Right lung (tissue), 5 donors: ENCODE data around the gene ARHGAP9. TPM values are rescaled to one million over a fixed set of nuclear protein-coding genes. Genes with fewer than 3 reads are reported as not detected.
"Not testable (repeated sequence)": the region's sequence is repeated elsewhere in the genome, so short reads cannot be mapped to it uniquely, and the experiment has no call there.

Source experiments
- DNase-seq, 2 donors: peaks; one replicate each; pipeline ENCODE4 v3.0.0-alpha.2; 2013
- polyA plus RNA-seq, 5 donors: library from polyadenylated mRNA; unstranded; fragments of 120-200 nt; gene quantifications; one replicate each; pipeline versions ENCODE4 v1.2.1 to v1.2.3, GENCODE V29; 2013; ENCODE audit warnings: inconsistent platforms in 1 of 5, low replicate concordance in 1 of 5; ENCODE audit not compliant: insufficient read length in 5 of 5, insufficient read depth in 1 of 5

ARHGAP9 gene
- polyA plus RNA-seq, 5 donors: 4.4 to 5.4 (median 5.2) TPM

DNA sequence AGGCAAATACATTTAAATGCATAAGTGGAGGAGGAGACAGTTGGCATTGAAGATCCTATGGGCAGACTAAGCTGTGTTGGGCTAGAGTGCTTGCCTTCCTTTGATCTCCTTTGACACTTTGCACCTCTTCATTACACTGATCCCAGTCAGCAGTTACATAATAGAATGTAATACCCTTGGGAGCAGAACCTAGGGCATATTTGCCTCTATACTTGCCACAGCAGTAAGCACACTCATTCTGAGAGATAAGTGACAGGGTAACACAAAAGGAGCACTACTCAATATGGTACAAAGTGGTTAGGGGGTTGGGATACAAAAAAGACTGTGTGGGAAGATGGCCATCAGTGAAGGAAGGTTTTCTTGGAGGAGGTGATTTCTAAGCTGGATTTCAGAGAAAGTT is 17.2 kb upstream of the ARHGAP9 start:
- DNase-seq: no peak

DNA sequence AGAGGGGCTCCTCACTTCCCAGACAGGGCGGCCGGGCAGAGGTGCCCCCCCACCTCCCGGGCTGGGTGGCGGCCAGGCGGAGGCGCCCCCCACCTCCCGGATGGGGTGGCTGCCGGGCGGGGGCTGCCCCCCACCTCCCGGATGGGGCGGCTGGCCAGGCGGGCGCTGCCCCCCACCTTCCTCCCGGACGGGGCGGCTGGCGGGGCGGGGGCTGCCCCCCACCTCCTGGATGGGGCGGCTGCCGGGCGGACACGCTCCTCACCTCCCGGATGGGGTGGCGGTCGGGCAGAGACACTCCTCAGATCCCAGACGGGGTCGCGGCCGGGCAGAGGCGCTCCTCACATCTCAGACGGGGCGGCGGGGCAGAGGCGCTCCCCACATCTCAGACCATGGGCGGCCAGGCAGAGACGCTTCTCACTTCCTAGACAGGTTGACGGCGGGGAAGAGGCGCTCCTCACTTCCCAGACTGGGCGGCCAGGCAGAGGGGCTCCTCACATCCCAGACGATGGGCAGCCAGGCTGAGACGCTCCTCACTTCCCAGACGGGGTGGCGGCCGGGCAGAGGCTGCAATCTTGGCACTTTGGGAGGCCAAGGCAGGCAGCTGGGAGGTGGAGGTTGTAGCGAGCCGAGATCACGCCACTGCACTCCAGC is 15.5 kb upstream of the ARHGAP9 start:
- DNase-seq: not testable (repeated sequence)

DNA sequence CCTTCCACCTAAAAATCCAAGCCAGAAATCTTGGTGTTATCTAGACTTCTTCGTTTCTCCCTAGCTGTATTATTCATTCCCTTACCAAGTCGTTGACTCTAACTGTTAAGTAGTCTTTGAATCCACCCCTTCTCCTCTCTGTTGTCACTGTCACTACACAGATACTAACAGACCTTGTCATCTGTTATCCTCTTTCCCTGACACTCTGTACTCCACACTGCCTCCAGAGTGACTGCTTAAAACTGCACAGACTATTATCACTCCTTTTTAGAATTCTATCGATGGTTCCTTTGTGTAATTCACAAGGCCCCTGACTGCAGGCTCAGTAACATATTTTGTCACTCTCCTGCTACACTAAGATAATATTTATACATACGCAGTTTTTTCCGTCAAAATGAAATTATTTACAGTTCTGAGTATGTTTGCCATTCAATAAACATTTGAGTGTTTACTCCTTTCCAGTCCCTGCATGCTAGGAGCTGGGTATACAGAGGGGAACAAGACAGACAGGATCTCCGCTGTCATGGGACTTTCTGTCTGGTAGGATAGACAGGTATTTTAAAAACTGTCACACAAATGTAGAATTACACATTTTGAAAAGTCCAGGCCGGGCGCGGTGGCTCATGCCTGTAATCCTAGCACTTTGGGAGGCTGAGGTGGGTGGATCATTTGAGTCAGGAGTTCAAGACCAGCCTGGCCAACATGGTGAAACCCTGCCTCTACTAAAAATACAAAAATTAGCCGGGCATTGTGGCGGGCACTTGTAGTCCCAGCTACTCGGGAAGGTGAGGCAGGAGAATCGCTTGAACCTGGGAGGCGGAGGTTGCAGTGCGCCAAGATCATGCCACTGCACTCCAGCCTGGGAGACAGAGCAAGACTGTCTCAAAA is 12.0 kb upstream of the ARHGAP9 start:
- DNase-seq: no peak

DNA sequence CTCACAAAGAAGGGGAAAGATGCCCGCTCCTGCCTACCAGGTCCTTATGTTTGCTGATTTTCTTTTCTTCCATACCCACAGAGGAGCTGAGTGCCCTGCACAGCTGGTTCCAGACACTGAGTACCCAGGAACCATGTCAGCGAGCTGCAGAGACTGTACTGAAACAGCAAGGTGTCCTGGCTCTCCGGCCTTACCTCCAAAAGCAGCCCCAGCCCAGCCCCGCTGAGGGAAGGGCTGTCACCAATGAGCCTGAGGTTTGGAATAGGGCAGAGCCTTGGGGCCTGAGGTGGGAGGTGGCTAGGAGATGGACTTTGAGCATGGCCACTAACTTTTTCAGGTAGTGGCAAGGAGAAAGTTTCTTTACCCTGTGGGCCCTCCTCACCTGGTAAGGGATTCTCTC is 10.5 kb upstream of the ARHGAP9 start:
- DNase-seq: no peak

DNA sequence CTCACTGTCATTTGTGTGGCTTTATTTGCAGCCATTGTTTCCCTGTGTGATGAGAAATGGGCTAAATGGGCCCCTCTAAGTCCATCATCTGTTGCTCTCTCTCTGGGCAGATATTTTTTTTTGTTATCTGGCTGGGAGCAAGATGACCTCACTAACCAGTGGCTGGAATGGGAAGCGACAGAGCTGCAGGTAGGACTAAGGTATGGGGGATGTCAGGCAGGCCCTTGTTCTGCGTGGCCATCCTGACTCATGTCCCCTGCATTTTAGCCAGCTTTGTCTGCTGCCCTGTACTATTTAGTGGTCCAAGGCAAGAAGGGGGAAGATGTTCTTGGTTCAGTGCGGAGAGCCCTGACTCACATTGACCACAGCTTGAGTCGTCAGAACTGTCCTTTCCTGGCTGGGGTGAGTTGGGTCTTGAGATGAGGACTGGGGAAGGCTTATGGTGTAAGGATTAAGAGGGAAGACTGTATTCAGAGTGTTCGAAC is 9.5 kb upstream of the ARHGAP9 start:
- no peak for DNase-seq

DNA sequence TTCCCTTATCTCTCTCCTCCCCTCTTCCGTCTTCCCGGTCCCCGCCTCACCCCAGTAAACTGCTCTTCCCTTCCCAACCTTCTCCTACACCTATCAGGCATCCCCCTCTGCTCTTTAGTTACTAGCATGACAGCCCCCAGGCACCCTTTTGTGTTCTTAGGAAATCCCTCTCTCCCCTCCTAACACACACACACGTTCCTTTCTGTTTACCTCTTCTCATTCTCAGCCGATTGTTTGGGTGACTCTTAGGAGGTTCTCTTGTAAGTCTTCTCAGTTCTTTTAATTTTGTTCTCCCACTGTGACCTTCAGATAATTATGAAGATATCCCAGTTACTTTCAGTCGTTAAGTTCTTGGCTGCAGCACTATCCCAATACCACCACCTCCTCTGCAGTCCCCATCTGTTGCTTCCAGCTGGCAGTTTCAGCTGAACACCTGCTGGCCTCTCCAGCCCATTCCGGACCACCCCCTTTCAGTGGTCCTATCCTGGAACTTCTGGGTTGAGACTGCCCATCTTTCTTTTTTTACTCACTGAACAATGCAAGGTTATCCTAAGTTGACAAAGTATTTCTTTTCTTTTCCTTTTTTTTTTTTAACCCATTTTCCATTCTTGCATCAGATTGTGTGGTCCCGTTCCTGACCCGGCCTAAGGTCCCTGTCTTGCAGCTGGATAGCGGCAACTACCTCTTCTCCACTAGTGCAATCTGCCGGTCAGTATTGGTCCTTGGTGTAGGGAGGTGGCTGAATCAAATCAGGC is 8.9 kb upstream of the ARHGAP9 start:
- DNase-seq: no peak

DNA sequence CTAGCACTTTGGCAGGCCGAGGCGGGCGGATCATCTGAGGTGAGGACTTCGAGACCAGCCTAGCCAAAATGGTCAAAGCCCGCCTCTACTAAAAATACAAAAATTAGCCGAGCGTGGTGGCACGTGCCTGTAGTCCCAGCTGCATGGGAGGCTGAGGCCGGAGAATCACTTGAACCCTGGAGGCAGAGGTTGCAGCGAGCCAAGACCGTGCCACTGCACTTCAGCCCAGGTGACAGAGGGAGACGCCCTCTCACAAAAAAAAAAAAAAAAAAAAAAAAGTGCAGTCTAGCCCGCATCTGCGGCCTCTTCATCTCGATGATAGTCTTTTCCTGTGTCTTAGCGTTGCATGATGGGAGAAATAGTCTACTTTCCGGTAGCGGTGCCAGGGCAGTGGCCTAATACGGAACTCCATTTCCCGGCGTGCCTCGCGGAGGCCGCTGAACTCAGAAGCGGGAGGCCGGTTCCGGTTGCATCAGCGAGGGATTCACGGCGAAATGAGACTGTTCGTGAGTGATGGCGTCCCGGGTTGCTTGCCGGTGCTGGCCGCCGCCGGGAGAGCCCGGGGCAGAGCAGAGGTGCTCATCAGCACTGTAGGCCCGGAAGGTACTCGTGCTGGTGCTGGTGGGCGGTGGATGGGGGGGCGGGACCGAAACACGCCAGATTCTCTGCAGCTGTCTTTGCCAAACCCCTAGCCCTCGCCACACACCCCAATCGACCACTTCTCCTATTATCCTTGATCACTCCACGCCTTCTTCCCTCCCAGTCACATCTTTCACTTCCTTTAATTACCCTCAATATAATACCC is 8.1 kb upstream of the ARHGAP9 start, which contains the start of gene MARS1:
Gene MARS1 (plus strand): TSS at position 472 of the 805 bp plus-strand sequence. CDS start 23 bp downstream, at position 495.
- DNase-seq: peak; percentile 94

DNA sequence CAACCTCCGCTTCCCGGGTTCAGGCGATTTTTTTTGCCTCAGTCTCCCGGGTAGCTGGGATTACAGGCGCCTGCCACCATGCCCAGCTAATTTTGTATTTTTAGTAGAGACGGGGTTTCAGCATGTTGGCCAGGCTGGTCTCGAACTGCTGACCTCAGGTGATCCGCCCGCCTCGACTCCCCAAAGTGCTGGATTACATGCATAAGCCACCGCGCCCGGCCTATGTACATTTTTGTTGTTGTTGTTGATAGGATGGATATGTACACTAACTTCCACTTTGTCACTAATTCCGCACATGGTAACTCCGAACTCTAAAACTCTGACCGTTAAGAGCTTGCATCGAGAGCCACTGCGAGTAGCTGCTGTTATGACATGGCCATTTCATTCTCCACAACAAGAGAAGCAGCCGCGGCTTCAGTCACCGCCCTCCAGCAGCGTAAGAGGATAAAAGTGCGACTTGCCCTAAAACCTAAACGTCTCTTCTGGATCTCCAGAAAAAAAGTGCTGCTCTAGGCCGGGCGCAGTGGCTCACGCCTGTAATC is 7.5 kb upstream of the ARHGAP9 start:
- no peak for DNase-seq

DNA sequence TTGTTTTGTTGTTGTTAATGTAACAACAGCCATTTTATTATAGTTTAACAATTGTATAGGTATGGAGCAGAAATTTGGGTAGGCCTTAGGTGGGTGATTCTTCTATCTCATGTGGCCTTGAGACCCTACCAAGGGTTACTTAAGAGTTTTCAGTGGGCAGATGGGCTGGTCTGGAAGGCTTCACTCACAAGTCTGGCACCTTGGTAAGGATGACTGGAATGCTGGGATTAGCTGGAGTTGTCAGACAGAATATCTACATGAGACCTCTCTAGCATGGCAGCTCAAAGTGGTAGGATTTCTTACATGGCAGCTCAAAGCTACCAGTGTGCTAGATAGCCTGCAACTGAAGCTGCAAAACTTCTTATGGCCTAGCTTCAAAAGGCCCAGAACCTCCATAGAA is 6.0 kb upstream of the ARHGAP9 start:
- no peak for DNase-seq

DNA sequence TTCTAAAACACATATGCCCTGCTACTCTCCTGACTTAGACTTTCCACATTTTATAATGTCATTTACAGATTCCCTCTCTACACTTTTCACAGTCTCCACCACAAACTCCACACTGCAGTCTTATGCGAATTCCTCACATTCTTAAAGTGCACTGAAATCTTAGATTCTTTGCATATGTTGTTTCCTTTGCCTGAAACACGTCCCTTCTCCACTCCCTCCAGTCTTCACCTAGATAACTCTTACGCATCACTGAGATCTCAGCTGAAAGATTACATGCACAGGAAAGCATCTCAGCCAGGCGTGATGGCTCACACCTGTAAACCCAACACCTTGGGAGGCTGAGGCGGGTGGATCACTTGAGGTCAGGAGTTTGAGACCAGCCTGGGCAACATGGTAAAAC is 3.8 kb upstream of the ARHGAP9 start:
- no peak for DNase-seq

DNA sequence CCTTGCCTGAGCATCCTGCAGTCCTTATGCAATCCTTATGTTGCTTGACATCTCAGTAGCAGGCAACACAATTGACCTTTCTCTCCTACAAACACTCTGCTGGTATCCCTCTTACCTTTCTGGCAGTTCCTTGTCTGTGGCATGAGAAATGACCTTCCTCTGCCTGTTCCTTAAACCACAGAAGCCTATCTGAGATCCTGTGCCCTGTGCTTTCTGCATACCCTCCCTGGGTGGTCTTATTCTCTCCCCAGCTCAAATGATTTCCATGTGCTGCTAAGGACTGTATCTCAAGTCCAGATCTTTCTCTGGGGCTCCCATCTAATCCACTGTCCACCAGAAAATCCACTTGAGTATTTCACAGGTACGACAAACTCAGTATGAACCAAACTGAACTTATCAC is 2.0 kb upstream of the ARHGAP9 start:
- DNase-seq: no peak

DNA sequence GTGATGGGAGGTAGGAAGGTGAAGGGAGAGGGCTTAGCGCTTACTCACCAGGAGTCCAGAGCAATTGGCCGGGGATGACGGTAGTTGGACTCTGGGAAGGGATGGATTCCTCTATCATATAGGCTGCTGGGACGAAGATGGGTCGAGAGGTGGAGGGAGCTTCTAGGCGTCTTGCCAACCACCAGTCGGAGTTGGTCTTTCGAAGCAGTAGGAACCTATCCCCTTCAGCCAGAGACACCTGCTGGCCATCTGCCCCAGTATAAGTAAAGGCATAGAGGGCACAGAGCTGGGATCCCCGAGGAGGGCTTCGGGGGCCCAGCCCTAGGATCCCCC is 657 bp downstream of the ARHGAP9 start:
- no peak for DNase-seq

DNA sequence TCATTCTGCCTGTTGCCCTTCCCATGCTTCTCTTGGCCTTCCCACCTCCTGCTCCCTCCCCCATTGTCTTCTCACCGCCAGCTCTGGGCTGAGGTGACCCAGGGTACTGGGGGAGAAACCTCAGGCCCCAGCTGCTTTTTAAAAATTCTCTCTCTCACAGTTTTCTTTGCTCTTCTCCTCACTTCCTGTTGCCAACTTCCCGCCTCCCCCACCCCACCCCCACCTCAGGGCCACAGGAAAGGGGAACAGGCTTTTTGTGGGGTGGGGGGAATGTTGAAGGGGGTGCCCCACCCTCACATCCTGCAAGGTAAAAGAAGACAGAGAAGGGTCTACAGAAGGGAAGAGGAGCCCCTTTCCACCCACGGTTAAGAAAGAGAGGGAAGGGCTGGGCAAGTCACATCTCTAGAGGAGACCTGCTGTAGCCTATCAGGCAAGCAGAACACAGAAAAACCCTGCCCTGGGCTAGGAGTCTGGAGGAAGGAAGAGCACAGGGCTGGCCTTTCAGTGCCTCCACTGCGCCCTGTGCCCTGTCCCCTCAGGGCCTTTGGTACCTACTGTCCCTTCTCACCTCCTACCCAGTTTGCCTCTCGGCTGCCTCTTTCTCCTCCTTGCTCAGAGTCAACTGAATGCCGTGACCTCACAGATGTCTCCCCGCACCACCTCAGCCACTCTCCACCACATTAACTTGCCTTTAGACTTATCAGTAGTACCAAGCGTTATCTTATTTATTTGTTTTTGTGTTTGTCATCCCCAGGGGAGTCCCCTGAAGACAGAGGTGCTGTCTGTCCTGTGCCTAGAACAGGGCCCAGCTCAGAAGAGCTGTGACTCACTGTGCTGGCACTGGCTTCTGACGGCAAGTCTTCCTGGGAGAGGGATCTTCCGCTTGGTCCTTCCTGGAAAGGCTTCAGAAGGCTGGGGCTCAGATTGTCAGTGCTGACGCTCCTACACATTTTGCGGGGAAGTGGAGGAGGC is 1.7 kb downstream of the ARHGAP9 start:
- no peak for DNase-seq

DNA sequence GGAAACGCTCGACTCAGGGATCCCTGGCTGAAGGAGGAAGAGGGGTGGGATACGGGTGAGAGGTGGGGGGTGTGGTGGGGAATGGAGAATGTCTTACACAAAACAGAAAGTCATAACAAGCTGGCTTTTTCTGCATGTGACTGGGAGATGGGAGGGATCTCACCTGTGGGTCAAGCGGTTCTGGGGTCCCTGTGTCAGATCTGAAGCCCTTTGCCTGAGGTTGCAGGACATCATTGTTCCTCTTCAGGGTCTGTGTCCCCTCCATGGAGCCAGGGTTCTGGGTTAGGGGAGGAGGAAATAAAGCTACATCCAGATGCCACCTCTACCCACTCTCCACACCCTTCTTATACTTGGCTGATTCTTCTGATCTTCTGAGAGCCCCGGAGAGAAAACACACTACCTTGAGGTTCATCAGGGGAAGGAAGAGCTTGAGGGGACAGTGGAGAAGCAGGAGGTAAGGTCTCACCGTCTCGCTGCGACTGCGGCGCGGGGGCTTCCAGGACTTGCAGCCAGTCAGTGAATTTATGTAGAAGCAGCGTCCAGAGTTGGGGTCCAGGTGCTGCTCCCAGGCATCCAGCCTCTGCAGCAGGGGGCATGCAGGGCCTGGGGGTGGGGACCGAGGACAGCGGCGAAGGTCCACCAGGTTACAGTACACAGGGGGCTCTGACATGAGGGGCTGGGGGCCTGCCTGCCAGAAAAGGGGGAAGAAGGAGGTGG is 2.5 kb downstream of the ARHGAP9 start:
- DNase-seq: no peak

DNA sequence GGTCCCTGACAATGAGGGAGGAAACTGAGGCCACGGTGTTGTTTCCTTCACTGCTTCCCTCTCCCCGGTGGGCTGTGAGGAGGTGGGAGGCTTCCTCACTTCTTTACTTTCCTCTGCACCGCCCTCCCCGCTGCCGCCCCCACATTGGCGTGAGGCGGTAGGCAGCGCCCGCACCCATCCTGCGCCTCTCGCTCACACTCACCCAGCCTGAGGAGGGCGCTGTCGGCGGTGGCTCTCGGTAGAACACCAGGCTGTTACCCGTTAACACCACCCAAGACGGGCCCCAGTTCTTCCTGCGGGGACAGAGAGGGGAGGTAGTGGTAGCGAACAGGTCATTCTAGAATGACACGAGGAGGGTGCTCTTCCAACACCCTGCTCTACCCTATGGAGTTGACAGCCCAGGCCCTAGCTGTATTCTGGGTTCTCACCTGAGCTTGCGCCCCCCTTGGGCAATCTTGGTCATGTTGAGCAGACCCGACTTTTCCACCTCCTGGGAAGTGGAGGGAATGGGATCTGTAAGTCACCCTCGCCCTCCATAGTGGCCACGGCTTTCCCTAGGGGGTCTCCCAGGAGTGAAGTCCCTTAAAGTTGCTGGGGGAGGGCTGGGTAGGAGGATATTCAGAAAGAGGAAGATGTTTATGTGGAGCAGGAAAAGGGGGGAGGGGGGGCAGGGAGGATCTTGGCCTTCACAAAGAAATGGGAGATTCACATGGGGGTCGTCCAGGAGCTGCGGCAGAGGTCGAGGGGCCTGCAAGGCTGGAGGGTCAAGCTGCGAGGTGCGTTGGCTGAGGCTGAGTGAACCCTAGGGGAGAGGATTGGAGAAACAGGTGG is 3.3 kb downstream of the ARHGAP9 start:
- no peak for DNase-seq

DNA sequence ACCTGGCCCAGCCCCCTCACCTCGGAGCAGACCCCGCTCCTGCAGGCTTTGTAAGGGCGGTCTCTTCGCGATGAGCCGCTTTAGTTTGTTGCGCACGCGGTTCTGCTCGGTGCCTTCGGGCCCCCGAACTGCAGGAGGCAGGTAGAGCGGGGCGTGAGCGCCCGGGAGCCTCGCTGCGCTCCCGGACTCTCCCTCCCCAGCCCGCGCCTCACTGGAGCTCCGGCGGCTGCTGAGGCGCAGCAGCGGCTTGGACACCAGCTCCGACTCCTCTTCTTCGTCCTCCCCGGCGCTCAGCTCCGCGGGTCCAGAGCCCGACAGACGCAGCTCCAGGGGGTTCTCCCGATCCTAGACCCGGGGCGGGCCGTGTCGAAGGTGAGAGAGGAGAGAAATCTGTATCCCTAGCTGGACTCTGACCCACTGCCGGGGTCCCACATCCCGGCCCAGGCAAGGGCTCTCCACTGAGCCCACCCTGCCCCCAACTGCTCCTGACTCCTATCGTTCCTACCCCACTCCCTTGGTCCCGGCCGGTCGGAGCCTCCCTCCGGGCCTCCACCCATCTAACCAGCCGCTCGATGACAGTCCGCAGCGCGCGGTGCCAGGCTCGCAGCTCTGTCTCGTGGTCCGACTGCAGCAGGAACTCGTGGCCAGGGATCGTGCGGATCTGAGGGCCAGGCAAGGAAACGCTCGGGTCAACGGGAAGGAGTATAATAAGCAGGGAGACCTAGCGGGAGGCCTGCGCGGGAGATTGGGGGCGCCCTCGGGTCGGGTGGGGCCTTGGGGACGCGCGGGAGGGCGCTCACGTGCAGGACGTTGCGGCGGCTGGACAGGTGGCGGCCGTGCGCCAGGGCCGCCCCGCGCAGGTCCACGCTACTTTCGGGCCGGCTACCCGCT is 4.2 kb downstream of the ARHGAP9 start:
- DNase-seq: no peak

DNA sequence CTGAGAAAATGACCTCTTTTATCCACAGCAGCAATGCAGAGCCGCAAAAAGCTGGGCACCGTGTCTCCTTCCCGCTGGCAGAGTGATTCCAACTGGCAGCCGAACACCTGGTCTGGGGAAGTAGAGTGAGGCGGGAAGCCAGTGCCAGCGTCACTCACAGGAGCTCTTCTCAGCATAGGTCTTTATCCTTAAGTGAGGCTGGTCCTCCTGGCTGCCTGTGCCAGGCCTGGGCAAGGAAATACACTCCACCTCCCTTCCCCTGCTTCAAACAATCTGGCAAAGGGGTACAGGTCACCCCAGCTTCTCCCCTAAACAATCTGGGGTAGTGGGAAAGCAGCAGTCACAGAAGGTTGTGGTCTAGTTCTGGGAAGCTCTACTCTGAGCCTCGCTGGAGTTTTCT is 4.8 kb downstream of the ARHGAP9 start:
- no peak for DNase-seq
